ENCODE results near the gene SLC25A15.

The SLC25A15 gene

GRCh38 chr13:40809471-40809870, 20.1 kb downstream of the SLC25A15 start:
- TF ChIP-seq CSDC2 (CRISPR knock-in tag; IDR thresholded peaks at IDR 0.05) (no peak), OSR1 (CRISPR knock-in tag; IDR thresholded peaks at IDR 0.05) (no peak), PATZ1 (CRISPR knock-in tag; IDR thresholded peaks at IDR 0.05; ENCODE audit: borderline replicate concordance) (no peak)
- ATAC-seq, result no peak

DNA sequence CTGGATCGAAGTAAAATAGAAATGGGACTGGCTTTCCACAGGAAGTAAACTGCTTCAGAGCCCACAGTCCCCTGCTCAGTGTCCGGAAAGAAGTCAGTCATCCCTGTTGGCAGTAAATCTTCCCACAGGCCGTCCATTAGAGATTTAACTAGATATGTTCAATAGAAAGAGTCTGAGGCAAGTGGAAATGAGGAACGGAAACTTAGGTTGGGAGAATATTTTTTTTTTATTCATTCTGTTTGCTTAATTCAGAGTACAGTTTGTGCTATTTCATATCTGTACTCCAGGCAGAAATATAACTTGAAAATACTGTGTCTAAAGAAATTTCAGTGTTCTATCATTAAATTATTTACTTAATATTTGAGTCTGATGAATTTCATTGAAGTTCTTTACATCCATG, 22.7 kb downstream of the SLC25A15 start:
- no peak for ATAC-seq
- TF ChIP-seq ZFP3 (CRISPR knock-in tag; IDR thresholded peaks at IDR 0.05) (no peak), TCF4 (CRISPR knock-in tag; IDR thresholded peaks at IDR 0.05; ENCODE audit: borderline replicate concordance) (no peak), ISL1 (CRISPR knock-in tag; IDR thresholded peaks at IDR 0.05) (no peak), ZNF565 (CRISPR knock-in tag; conservative IDR thresholded peaks at IDR 0.05; ENCODE audit: low read depth) (no peak), CSDC2 (CRISPR knock-in tag; IDR thresholded peaks at IDR 0.05) (no peak), ESRRG (CRISPR knock-in tag; IDR thresholded peaks at IDR 0.05) (no peak), PPARA (CRISPR knock-in tag; IDR thresholded peaks at IDR 0.05; ENCODE audit: borderline replicate concordance) (no peak), ARNTL (CRISPR knock-in tag; IDR thresholded peaks at IDR 0.05; ENCODE audit: borderline replicate concordance, low read depth) (no peak), CSRNP3 (CRISPR knock-in tag; IDR thresholded peaks at IDR 0.05) (no peak), OSR1 (CRISPR knock-in tag; IDR thresholded peaks at IDR 0.05) (no peak), GLIS3 (CRISPR knock-in tag; IDR thresholded peaks at IDR 0.05) (no peak), ZFP30 (CRISPR knock-in tag; IDR thresholded peaks at IDR 0.05) (no peak)

DNA sequence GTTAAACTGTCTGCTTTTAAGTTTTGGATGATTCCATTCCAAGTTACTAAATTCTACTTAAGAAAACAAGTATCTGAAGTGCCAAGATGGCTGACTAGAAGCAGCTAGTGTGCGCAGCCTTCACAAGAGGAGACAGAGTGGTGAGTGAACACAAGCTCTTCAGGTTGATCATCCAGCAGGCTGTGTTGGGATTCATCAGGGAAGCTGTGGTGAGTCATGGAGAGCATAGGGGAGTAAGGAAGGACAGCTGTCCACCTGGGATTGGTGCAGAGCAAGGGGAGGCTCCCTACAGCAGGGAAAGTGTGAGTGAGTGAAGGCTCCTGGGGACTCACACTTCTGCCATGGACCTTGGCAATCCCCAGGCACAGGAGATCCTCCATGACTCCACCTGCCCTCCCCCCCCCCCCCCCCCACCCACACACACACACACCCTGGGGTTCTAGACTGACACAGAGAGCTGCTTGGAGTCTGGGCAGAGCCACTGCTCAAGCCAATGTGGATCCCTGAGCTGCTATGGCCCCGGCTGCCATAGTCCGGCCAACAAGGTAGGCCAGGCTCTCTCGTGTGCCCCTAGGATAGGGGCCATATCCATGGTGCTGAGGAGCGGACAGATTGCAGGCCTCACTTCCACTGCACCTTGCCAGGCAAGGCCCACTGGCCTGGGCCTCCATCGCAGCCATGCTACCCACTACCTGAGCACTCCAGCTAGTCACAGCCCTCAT, 23.5 kb downstream of the SLC25A15 start:
- ATAC-seq, result no peak; the same call in 2 of the 3 replicates
- TF ChIP-seq, protein P1, sequence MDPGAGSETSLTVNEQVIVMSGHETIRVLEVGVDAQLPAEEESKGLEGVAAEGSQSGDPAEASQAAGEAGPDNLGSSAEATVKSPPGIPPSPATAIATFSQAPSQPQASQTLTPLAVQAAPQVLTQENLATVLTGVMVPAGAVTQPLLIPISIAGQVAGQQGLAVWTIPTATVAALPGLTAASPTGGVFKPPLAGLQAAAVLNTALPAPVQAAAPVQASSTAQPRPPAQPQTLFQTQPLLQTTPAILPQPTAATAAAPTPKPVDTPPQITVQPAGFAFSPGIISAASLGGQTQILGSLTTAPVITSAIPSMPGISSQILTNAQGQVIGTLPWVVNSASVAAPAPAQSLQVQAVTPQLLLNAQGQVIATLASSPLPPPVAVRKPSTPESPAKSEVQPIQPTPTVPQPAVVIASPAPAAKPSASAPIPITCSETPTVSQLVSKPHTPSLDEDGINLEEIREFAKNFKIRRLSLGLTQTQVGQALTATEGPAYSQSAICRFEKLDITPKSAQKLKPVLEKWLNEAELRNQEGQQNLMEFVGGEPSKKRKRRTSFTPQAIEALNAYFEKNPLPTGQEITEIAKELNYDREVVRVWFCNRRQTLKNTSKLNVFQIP (CRISPR knock-in tag; IDR thresholded peaks at IDR 0.05; ENCODE audit: borderline replicate concordance, low read depth), result no peak
- no peak for TF ChIP-seq BACH2 (CRISPR knock-in tag; IDR thresholded peaks at IDR 0.05; ENCODE audit: borderline replicate concordance)
- TF ChIP-seq SNAI2 (CRISPR knock-in tag; IDR thresholded peaks at IDR 0.05), result no peak
- TF ChIP-seq ZNF565 (CRISPR knock-in tag; conservative IDR thresholded peaks at IDR 0.05; ENCODE audit: low read depth), result no peak
- TF ChIP-seq ZFP30 (CRISPR knock-in tag; IDR thresholded peaks at IDR 0.05), result no peak
- no peak for TF ChIP-seq OSR1 (CRISPR knock-in tag; IDR thresholded peaks at IDR 0.05)
- TF ChIP-seq, protein P2, sequence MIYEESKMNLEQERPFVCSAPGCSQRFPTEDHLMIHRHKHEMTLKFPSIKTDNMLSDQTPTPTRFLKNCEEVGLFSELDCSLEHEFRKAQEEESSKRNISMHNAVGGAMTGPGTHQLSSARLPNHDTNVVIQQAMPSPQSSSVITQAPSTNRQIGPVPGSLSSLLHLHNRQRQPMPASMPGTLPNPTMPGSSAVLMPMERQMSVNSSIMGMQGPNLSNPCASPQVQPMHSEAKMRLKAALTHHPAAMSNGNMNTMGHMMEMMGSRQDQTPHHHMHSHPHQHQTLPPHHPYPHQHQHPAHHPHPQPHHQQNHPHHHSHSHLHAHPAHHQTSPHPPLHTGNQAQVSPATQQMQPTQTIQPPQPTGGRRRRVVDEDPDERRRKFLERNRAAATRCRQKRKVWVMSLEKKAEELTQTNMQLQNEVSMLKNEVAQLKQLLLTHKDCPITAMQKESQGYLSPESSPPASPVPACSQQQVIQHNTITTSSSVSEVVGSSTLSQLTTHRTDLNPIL (CRISPR knock-in tag; IDR thresholded peaks at IDR 0.05; ENCODE audit: low read depth), result no peak
- TF ChIP-seq CSDC2 (CRISPR knock-in tag; IDR thresholded peaks at IDR 0.05), result no peak
- no peak for TF ChIP-seq ESRRG (CRISPR knock-in tag; IDR thresholded peaks at IDR 0.05)
- TF ChIP-seq ZC3H10 (CRISPR knock-in tag; IDR thresholded peaks at IDR 0.05), result no peak
- no peak for TF ChIP-seq ARNTL (CRISPR knock-in tag; IDR thresholded peaks at IDR 0.05; ENCODE audit: borderline replicate concordance, low read depth)
- no peak for TF ChIP-seq GLIS3 (CRISPR knock-in tag; IDR thresholded peaks at IDR 0.05)
- TF ChIP-seq TCF4 (CRISPR knock-in tag; IDR thresholded peaks at IDR 0.05; ENCODE audit: borderline replicate concordance), result no peak
- TF ChIP-seq TSHZ2 (CRISPR knock-in tag; IDR thresholded peaks at IDR 0.05), result no peak
- TF ChIP-seq PATZ1 (CRISPR knock-in tag; IDR thresholded peaks at IDR 0.05; ENCODE audit: borderline replicate concordance), result no peak

All from SK-N-SH treated with all-trans-retinoic acid at 6 μM for 48 hours (cell line).